HL-60 (cell line): ENCODE results near the gene FOXJ3.

Source experiments
- SPI1 ChIP-seq: IDR thresholded peaks from 2 replicates; pipeline ENCODE4 v1.6.1; 2012; ENCODE audit warnings: low read depth, mild to moderate bottlenecking, borderline replicate concordance
- TF ChIP-seq, protein P1 (sequence below): IDR thresholded peaks from one replicate; pipeline ENCODE4 v1.5.1; 2011; ENCODE audit warnings: low read length, control low read depth, inconsistent platforms; ENCODE audit not compliant: insufficient read depth

DNA sequence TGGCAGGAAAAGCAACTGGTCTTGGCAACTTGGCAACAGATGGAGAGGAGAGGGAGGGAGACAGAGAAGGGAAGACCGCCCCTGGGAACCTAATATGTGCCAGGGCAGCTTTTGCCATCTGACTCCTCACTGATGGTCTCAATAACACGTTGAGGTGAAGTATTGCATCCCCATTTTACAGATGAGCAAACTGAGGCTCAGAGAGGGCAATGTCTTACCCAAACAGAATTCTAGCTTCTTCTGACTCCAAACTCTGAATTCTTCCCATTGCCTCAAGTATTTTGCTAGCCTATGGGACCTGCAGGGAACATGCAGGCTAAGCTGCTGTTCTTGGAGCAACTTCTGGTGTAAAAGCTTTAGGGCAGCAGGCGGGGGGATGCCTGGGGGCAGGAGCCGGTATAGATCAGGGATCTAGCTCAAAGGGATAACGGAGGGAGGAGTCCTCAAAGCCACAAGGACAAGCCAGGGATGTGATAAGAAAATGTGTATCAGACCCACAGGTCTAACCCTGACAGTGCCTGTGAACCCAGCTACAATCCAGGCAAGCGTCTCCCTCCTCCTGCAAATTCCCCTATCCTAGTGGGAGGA lies 163.3 kb downstream of the FOXJ3 start:
- TF ChIP-seq, protein P1, sequence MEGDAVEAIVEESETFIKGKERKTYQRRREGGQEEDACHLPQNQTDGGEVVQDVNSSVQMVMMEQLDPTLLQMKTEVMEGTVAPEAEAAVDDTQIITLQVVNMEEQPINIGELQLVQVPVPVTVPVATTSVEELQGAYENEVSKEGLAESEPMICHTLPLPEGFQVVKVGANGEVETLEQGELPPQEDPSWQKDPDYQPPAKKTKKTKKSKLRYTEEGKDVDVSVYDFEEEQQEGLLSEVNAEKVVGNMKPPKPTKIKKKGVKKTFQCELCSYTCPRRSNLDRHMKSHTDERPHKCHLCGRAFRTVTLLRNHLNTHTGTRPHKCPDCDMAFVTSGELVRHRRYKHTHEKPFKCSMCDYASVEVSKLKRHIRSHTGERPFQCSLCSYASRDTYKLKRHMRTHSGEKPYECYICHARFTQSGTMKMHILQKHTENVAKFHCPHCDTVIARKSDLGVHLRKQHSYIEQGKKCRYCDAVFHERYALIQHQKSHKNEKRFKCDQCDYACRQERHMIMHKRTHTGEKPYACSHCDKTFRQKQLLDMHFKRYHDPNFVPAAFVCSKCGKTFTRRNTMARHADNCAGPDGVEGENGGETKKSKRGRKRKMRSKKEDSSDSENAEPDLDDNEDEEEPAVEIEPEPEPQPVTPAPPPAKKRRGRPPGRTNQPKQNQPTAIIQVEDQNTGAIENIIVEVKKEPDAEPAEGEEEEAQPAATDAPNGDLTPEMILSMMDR = no peak
- no peak for TF ChIP-seq SPI1
